ENCODE results near the gene GATB. TPM values are rescaled to one million over a fixed set of nuclear protein-coding genes. Genes with fewer than 3 reads are reported as not detected.

GATB gene
- total and polyA plus RNA-seq, 2 donors (not counting 1 experiment from before 2014, with no cell fraction given), result 18.7 to 20.8 TPM

DNA sequence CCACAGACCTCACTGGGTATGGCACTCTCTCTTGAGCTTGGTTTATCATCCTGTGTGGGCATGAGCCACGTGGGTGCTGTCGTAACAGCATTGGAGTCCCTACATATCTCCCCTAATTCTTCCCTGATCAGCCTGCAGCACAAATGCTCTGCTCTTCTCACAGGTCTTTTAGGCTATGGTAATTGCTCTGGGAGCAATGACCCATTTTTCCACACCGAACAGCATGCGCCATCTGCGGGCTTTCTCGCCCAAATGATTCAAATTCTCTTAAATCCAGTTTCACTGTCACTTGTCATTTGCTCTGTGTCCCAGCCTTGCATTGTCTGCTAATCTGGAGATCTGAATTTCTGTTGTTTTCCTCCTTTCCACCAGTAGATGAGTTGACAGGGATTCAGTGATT lies 48.9 kb upstream of the GATB start:
- Histone ChIP-seq H3K4me3 (replicated peaks in 1 of 4; ENCODE audit: control extremely low read depth in 1 of 4, insufficient read depth in 1 of 4, low read depth in 3 of 4, low read length in 4 of 4) (no peak overlapping the region), H4K20me1 (ENCODE audit: control insufficient read depth, extremely low read depth, insufficient read depth, low read length) (no peaks in the 10 kb centered on the region), H3K9me3 (ENCODE audit: control insufficient read depth, insufficient read depth, low read depth, low read length) (no peaks in the 10 kb centered on the region), H3K36me3 (ENCODE audit: control insufficient read depth, insufficient read depth, low read length) (no peaks in the 10 kb centered on the region), H3K27me3 (ENCODE audit: control insufficient read depth, insufficient read depth, low read length) (no peaks in the 10 kb centered on the region), H3K9ac (ENCODE audit: insufficient read depth, low read length) (no peak overlapping the region), H3K79me2 (ENCODE audit: control insufficient read depth, insufficient read depth, low read length) (no peaks in the 10 kb centered on the region), H3K4me2 (ENCODE audit: extremely low read depth, insufficient read depth, low read length) (no peak overlapping the region), H2AFZ (ENCODE audit: low read length) (no peak overlapping the region), H3K27ac (ENCODE audit: insufficient read depth, low read length) (no peak overlapping the region), H3K4me1 (ENCODE audit: control insufficient read depth, extremely low read depth, insufficient read depth, low read length) (peaks cover 5% of the 10 kb centered on the region)
- TF ChIP-seq EZH2 (IDR thresholded peaks at IDR 0.05; ENCODE audit: low read length, missing control alignments), result no peak
- TF ChIP-seq CTCF (conservative IDR thresholded peaks at IDR 0.05 in 1 of 2, IDR thresholded peaks at IDR 0.05 in 1 of 2; ENCODE audit: low read depth in 1 of 2, low read length in 2 of 2), result no peak
- no peak for DNase-seq (ENCODE audit: low read depth in 2 of 2)

DNA sequence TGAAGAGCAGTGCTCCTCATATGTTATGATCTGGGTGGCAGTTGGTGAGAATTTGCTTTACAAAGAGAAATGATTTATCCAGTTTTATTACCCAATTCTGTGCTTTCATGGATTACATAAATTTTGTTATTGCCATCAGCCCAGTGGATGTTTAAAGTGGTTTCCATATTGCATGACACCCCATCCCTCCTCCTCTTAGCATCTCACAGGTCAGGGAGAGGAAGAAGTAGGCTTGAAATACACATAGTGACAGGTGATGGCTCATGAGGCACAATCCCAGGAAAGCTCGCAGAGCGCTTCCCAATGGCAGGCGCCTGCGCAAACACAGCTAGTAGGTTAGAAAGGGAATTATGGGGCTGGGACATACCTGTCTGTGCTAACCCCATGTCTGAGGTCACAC lies 47.7 kb upstream of the GATB start:
- Histone ChIP-seq H3K36me3 (ENCODE audit: control insufficient read depth, insufficient read depth, low read length) (no peaks in the 10 kb centered on the region), H3K4me1 (ENCODE audit: control insufficient read depth, extremely low read depth, insufficient read depth, low read length) (peaks cover 5% of the 10 kb centered on the region), H2AFZ (ENCODE audit: low read length) (no peak overlapping the region), H3K4me2 (ENCODE audit: extremely low read depth, insufficient read depth, low read length) (no peak overlapping the region), H3K27ac (ENCODE audit: insufficient read depth, low read length) (no peak overlapping the region), H3K9ac (ENCODE audit: insufficient read depth, low read length) (no peak overlapping the region), H4K20me1 (ENCODE audit: control insufficient read depth, extremely low read depth, insufficient read depth, low read length) (no peaks in the 10 kb centered on the region), H3K79me2 (ENCODE audit: control insufficient read depth, insufficient read depth, low read length) (no peaks in the 10 kb centered on the region), H3K9me3 (ENCODE audit: control insufficient read depth, insufficient read depth, low read depth, low read length) (no peaks in the 10 kb centered on the region), H3K4me3 (replicated peaks in 1 of 4; ENCODE audit: control extremely low read depth in 1 of 4, insufficient read depth in 1 of 4, low read depth in 3 of 4, low read length in 4 of 4) (no peak overlapping the region), H3K27me3 (ENCODE audit: control insufficient read depth, insufficient read depth, low read length) (no peaks in the 10 kb centered on the region)
- no peak for TF ChIP-seq CTCF (conservative IDR thresholded peaks at IDR 0.05 in 1 of 2, IDR thresholded peaks at IDR 0.05 in 1 of 2; ENCODE audit: low read depth in 1 of 2, low read length in 2 of 2)
- TF ChIP-seq EZH2 (IDR thresholded peaks at IDR 0.05; ENCODE audit: low read length, missing control alignments), result no peak
- no peak for DNase-seq (ENCODE audit: low read depth in 2 of 2)

- Histone ChIP-seq H2AFZ (ENCODE audit: low read length) (no peak overlapping the region), H3K36me3 (ENCODE audit: control insufficient read depth, insufficient read depth, low read length) (no peaks in the 10 kb centered on the region), H3K27ac (ENCODE audit: insufficient read depth, low read length) (no peak overlapping the region), H3K79me2 (ENCODE audit: control insufficient read depth, insufficient read depth, low read length) (no peaks in the 10 kb centered on the region), H3K27me3 (ENCODE audit: control insufficient read depth, insufficient read depth, low read length) (no peaks in the 10 kb centered on the region), H3K4me3 (replicated peaks in 1 of 4; ENCODE audit: control extremely low read depth in 1 of 4, insufficient read depth in 1 of 4, low read depth in 3 of 4, low read length in 4 of 4) (no peak overlapping the region), H3K9ac (ENCODE audit: insufficient read depth, low read length) (no peak overlapping the region), H4K20me1 (ENCODE audit: control insufficient read depth, extremely low read depth, insufficient read depth, low read length) (no peaks in the 10 kb centered on the region), H3K4me2 (ENCODE audit: extremely low read depth, insufficient read depth, low read length) (no peak overlapping the region), H3K4me1 (ENCODE audit: control insufficient read depth, extremely low read depth, insufficient read depth, low read length) (peaks cover 5% of the 10 kb centered on the region), H3K9me3 (ENCODE audit: control insufficient read depth, insufficient read depth, low read depth, low read length) (no peaks in the 10 kb centered on the region)
- TF ChIP-seq EZH2 (IDR thresholded peaks at IDR 0.05; ENCODE audit: low read length, missing control alignments) (no peak), CTCF (conservative IDR thresholded peaks at IDR 0.05 in 1 of 2, IDR thresholded peaks at IDR 0.05 in 1 of 2; ENCODE audit: low read depth in 1 of 2, low read length in 2 of 2) (no peak)
- peak in 1 of 2 donors; percentile 60 for DNase-seq (ENCODE audit: low read depth in 2 of 2)
Measured at GRCh38 chr4:151808120-151808529, 47.3 kb upstream of the GATB start.

Data from fibroblast of lung (primary cell).